ENCODE results near the gene HM13. TPM values are rescaled to one million over a fixed set of nuclear protein-coding genes. Genes with fewer than 3 reads are reported as not detected.
"Not testable (repeated sequence)": the region's sequence is repeated elsewhere in the genome, so short reads cannot be mapped to it uniquely, and the experiment has no call there.

The HM13 gene
- total and polyA plus RNA-seq, 8 donors, result 98.9 to 282 (median 114) TPM

GRCh38 chr20:31500527-31500926, 13.7 kb upstream of the HM13 start:
- ATAC-seq (no peak), DNase-seq (no peak)
- no peak for TF ChIP-seq CTCF (IDR thresholded peaks at IDR 0.05)
- no peak overlapping the region for H3K27ac ChIP-seq
- peaks cover 0 to 20% of the 10 kb centered on the region in 2 donors for H3K27me3 ChIP-seq
- H3K36me3 ChIP-seq, result no peaks in the 10 kb centered on the region
- H3K9me3 ChIP-seq, result no peaks in the 10 kb centered on the region
- intact Hi-C loops (cut with DNase I), result loop anchor here in 1 of 2 donors (5.0 kb wide), 1 partner anchor 38 kb away; no protein-coding TSS in a partner anchor
- H3K4me1 ChIP-seq, result peaks cover 5 to 7% of the 10 kb centered on the region in 2 donors
- no peak overlapping the region for H3K4me3 ChIP-seq

- H3K4me3 ChIP-seq, H3K9me3 ChIP-seq, H3K4me1 ChIP-seq, H3K27ac ChIP-seq, H3K36me3 ChIP-seq: not testable (repeated sequence)
- peaks cover 0 to 12% of the 10 kb centered on the region in 2 donors for H3K27me3 ChIP-seq
- DNase-seq (peak; percentile 79 to 93 (median 86)), ATAC-seq (peak; percentile 99)
- peak; percentile 94 to 98 for TF ChIP-seq CTCF (IDR thresholded peaks at IDR 0.05)
- intact Hi-C loops (cut with DNase I), result loop anchor here in 1 of 2 donors (5.0 kb wide), 1 partner anchor 41 kb away; no protein-coding TSS in a partner anchor
Observed at GRCh38 chr20:31502884-31503673, 11.2 kb upstream of the HM13 start.

- Histone ChIP-seq H3K36me3 (no peaks in the 10 kb centered on the region), H3K27ac (no peak overlapping the region), H3K27me3 (peaks cover 0 to 12% of the 10 kb centered on the region in 2 donors), H3K4me3 (no peak overlapping the region), H3K9me3 (peaks cover 0 to 4% of the 10 kb centered on the region in 2 donors), H3K4me1 (peaks cover 0 to 7% of the 10 kb centered on the region in 2 donors)
- no peak for ATAC-seq
- no peak for DNase-seq
- intact Hi-C loops (cut with DNase I), result no loop called here
- TF ChIP-seq CTCF (IDR thresholded peaks at IDR 0.05), result no peak
Observed at GRCh38 chr20:31505903-31506302, 8.3 kb upstream of the HM13 start.

- ATAC-seq (no peak), DNase-seq (no peak)
- Histone ChIP-seq H3K36me3 (no peaks in the 10 kb centered on the region), H3K27ac (no peak overlapping the region), H3K27me3 (peaks cover 0 to 8% of the 10 kb centered on the region in 2 donors), H3K4me3 (no peak overlapping the region), H3K4me1 (peaks cover 0 to 1% of the 10 kb centered on the region in 2 donors), H3K9me3 (peaks cover 0 to 4% of the 10 kb centered on the region in 2 donors)
- intact Hi-C loops (cut with DNase I), result no loop called here
- TF ChIP-seq CTCF (IDR thresholded peaks at IDR 0.05), result no peak
Observed at GRCh38 chr20:31508517-31509244, 5.6 kb upstream of the HM13 start.

All from left lung (tissue), 10 donors.